GM21786 (cell line): ENCODE data around the gene FLRT1.

ENCODE experiments used
- ATAC-seq: cut with Tn5 transposase; IDR thresholded peaks from one replicate; pipeline ENCODE4 v1.9.1; 2021; ENCODE audit not compliant: unreplicated experiment

FLRT1 gene, protein sequence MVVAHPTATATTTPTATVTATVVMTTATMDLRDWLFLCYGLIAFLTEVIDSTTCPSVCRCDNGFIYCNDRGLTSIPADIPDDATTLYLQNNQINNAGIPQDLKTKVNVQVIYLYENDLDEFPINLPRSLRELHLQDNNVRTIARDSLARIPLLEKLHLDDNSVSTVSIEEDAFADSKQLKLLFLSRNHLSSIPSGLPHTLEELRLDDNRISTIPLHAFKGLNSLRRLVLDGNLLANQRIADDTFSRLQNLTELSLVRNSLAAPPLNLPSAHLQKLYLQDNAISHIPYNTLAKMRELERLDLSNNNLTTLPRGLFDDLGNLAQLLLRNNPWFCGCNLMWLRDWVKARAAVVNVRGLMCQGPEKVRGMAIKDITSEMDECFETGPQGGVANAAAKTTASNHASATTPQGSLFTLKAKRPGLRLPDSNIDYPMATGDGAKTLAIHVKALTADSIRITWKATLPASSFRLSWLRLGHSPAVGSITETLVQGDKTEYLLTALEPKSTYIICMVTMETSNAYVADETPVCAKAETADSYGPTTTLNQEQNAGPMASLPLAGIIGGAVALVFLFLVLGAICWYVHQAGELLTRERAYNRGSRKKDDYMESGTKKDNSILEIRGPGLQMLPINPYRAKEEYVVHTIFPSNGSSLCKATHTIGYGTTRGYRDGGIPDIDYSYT

DNA sequence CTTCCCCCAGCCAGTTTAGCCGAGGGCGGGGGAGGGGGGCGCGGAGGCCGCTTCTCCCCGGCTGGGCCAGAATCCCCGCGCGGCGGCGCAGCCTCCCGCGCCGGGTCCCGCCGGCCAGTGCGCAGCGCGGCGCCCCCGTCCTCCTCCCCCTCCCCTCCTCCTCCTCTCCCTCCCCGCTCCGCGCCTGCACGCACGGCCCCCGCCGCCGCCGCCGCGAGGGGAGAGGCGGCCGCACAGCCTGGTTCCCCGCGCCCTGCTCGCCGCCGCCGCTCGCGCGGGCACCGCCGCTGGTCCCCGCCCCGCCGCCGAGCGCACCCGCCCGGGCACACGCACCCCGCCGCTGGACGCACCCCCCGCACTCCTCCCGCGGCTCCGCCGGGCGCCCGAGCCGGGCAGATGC is at the start of gene FLRT1:
Gene FLRT1, plus strand, starts transcription at position 356 of the 400 bp plus-strand sequence. CDS start 80,337 bp downstream, outside the sequence.
- no peak for ATAC-seq

- ATAC-seq = peak; percentile 83
Measured at GRCh38 chr11:63986156-63986931, 49.4 kb upstream of the FLRT1 start, which contains the start of gene OTUB1. Gene OTUB1, plus strand, starts transcription at chr11:63986438. Its CDS starts 19 bp downstream, at chr11:63986457.

DNA sequence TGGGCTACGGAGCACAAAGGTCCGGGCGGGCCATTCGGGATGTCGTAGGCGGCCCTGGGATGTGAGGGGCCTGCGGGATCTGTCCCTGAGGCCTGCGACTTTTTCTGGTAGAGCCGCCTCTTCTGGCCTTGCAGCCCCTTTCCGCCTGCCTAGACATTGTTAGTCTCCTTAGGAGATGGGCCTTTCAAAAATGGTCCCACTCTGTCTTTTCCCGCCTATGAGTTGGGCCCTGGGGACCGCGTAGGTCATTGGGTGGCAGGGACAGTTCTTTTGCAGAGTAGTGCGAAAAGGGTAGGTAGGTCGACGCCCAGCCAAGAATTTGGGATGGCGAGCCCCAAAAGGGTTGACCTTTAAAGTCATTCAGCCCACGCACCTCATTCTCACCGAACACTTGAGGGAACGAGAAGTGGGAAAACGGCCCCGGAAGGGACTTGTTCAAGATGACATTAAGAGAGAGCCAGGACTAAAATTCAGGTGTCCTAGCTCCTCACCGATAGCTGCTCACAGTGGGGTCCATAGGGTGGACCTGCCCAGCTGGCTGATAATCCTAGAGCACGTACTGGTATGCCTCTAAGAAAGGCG is 48.7 kb upstream of the FLRT1 start:
- ATAC-seq = no peak

GRCh38 chr11:63991558-63991957 is 44.2 kb upstream of the FLRT1 start:
- no peak for ATAC-seq

DNA sequence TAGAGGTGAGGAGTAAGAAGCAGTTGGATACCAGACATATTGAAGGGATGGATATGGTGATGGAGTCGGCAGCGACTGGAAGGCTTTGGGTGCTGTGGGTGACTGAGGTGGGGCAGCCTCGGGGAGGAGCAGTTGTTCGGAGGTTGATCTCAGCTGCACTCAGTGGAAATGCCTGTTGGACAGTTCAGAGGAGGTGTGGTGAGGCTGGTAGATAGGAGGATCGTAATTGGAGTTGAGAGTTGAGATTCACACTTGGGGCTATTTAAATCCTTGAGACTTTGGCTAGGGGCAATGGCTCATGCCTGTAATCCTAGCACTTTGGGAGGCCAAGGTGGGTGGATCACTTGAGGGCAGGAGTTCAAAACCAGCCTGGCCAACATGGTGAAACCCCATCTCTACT is 42.6 kb upstream of the FLRT1 start:
- no peak for ATAC-seq

- no peak for ATAC-seq
Measured at GRCh38 chr11:63993993-63994392, 41.7 kb upstream of the FLRT1 start.

DNA sequence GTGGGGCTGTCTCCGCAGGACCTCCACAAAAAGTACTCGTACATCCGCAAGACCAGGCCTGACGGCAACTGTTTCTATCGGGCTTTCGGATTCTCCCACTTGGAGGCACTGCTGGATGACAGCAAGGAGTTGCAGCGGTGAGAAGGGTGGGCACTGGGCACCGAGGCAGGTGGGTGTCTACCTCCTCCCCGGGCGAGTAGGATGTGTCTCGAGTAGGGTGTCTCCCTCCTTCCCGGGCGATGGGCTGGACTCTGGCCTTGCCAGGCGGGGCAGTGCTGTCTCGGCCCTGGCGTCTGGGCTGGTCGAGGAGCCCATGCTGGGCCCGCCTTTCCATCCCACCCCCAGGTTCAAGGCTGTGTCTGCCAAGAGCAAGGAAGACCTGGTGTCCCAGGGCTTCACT is 39.2 kb upstream of the FLRT1 start:
- no peak for ATAC-seq

DNA sequence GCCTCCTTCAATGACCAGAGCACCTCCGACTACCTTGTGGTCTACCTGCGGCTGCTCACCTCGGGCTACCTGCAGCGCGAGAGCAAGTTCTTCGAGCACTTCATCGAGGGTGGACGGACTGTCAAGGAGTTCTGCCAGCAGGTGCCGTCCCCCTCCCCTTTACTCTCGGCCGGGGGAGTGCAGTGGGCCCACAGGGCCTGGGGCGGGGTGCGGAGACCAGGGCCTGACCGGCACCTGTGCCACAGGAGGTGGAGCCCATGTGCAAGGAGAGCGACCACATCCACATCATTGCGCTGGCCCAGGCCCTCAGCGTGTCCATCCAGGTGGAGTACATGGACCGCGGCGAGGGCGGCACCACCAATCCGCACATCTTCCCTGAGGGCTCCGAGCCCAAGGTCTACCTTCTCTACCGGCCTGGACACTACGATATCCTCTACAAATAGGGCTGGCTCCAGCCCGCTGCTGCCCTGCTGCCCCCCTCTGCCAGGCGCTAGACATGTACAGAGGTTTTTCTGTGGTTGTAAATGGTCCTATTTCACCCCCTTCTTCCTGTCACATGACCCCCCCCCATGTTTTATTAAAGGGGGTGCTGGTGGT is 38.5 kb upstream of the FLRT1 start:
- no peak for ATAC-seq

- no peak for ATAC-seq
Measured at GRCh38 chr11:63997801-63998337, 37.9 kb upstream of the FLRT1 start.

GRCh38 chr11:63998558-63999348 is 37.0 kb upstream of the FLRT1 start:
- no peak for ATAC-seq

DNA sequence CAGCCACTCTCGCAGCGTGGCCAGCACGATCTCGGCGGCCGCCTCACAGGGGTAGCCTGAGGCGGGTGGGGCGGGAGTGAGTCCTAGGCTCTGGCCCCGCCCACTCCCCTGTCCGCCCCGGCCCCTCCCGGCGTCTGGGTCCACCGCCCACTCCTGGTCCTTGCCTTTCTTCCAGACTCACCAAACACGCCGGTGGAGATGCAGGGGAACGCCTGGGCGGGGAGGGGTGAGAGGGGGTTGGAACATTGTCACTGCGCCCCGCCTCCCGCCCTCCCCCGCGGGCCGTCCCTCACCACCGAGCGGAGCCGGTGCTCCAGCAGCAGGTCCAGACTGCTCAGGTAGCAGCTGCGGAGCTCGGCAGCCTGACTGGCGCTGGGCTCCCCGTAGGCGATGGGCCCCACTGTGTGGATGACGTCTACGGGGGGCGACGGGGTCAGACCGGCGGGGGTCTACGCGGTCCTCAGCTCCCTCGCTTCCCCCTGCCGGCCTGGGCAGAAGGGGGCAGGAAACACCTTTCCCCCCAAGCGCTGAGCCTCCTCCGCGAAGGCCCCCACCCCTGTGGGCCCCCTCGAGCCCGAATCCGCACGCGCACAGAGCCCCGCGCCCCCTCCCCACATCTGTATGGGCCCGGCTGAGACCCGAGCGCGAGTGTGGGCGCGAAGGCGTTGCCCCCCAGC is 36.2 kb upstream of the FLRT1 start:
- no peak for ATAC-seq

DNA sequence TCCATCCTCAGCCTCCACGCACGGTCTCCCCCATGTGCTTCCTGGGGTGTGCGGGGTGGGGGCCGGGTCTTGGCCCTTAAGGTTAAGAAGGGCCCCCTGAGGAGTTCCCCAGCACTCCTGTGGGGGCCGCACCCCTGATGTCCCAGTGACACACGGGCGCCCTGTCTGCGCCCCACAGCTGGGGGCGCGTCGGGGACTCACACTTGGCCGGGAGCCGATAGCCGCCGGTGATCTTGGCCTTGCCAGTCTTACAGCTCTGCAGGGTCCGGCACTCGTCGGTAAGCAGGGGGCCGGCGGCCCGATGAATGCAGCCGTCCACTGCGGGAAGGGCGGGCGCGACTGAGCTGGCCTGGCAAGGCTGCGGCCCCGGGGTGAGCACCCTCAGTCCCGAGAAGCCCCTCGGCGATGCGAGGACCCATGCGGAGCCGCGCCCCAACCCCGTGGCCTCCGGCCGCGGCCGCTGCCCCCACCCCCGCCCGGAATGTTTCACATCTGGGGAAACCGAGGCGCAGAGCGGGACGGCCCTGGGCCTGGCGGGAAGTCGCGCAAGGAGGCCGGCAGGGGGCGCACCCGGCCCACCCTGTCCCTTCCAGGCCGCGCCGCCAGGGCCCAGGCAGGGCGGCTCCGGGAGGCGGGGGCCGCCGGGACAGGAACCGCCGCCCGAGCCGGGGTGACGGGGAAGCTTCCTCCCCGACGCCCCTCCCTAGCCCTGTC is 35.5 kb upstream of the FLRT1 start:
- peak; percentile 48 for ATAC-seq

DNA sequence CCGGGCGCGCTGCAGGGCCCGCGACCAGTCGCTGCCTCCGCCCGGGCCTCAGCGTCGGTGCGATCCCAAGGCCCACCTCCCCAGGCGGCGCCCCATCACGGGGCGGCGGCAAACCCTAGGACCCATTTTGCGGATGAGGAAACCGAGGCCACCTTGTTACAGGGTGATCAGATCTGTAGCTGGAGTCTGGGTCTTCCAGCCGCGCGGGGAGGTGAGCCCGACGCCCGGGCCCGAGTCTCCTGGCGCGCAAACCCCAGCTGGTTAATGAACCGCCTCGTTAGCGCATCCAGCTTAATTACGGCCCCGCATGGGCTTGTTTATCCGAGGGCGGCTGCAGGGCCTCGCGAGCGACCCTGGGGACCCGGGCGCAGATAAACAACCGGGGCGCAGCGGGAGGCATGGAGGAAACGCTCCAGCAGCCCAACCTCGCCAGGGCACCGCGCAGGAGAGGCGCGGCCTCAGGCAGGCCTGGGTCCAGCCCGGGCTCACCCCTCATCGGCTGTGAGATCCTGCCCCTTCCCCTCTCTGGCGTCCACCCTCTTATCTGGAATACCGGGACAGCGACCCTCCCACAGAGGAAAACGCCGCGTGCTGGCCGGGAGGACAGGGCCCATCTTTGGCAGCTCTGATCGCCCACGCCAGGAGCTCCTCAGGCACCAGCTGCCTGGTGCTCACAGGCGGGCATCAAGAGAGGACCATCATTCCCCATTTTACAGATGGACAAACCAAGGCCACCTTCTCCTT is 34.8 kb upstream of the FLRT1 start:
- no peak for ATAC-seq

DNA sequence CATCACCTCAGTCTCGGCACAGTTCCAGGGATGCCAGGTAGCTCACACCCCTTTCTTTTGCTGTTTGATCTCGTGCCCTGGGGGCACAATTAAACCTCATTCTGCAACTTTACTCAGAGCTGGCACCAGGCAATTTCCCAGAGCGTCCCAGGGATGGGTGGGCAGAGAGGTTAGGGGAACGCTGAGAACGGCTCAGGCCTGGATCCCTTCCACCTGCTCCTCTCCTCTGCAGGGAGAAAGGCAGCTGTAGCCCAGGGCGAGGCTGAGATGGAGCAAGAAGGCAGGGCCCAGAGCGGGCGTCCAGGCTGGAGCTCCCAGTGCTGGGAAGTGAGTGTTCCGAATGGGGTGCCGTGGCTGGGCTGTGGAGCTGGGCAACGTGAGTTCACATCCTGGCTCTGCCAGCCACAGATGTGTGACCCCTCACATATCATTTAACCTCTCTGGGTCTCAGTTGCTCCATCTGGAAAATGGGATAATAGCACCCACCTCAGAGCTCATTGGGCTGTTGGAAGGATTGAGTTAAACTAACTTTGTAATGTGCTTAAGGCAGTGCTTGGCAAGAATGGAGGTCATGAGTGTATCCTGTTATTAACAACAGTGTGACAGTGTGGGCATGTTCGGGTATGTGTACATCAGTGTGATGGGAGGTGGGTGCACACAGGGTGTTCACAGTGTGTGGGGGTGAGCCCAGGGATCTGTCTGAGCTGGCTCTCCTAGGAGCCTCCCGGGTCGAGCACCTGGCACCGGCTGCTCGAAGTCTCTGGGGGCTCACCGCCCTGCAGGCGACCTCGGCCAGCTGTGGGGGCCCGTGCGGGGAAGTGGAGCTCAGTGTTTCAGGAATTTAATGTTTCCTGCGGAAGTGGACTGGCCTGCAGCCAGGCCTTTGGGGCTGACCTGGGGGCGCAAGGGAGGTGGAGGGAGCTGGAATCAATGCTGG is 34.0 kb upstream of the FLRT1 start:
- ATAC-seq = no peak

- ATAC-seq = no peak
Measured at GRCh38 chr11:64003807-64004589, 31.7 kb upstream of the FLRT1 start.

DNA sequence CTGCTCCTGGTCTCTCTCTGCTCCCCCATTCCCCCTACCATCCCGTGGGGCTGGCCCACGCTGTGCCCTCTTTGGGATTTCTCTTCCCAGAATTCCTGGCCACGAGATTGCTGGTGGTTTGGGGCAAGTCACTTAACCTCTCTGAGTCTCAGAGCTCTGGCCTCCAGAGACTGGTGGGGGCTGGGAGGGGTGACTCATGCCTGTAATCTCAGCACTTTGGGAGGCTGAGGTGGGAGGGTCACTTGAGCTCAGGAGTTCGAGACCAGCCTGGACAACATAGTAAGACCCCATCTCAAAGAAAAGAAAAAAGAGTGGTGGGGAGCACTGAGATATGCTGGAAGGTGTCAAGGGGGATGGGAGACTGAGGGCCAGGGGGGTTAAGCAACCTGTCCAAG is 31.1 kb upstream of the FLRT1 start:
- no peak for ATAC-seq
